WI38 (cell line): ENCODE results near the gene DROSHA.
"Not testable (repeated sequence)": the region's sequence is repeated elsewhere in the genome, so short reads cannot be mapped to it uniquely, and the experiment has no call there.

Experiments
- H3K4me3 ChIP-seq: 2 replicates; pipeline ENCODE4 v1.5.1; 2011; ENCODE audit warnings: low read depth, mild to moderate bottlenecking, control low read depth, low read length
- CTCF ChIP-seq: IDR thresholded peaks from 2 replicates; pipeline ENCODE4 v1.5.1; 2012; ENCODE audit warnings: low read depth, mild to moderate bottlenecking, control low read depth, low read length

DROSHA gene

GRCh38 chr5:31365776-31366175, 166.1 kb downstream of the DROSHA start:
- H3K4me3 ChIP-seq: no peak overlapping the region
- no peak for TF ChIP-seq CTCF

GRCh38 chr5:31364881-31365636, 166.8 kb downstream of the DROSHA start:
- TF ChIP-seq CTCF: no peak
- no peak overlapping the region for H3K4me3 ChIP-seq

GRCh38 chr5:31362931-31363568, 168.8 kb downstream of the DROSHA start:
- no peak for TF ChIP-seq CTCF
- no peak overlapping the region for H3K4me3 ChIP-seq

- no peak overlapping the region for H3K4me3 ChIP-seq
- no peak for TF ChIP-seq CTCF
Observed at GRCh38 chr5:31362529-31362900, 169.4 kb downstream of the DROSHA start.

GRCh38 chr5:31361704-31362528, 170.0 kb downstream of the DROSHA start:
- H3K4me3 ChIP-seq: not testable (repeated sequence)

DNA sequence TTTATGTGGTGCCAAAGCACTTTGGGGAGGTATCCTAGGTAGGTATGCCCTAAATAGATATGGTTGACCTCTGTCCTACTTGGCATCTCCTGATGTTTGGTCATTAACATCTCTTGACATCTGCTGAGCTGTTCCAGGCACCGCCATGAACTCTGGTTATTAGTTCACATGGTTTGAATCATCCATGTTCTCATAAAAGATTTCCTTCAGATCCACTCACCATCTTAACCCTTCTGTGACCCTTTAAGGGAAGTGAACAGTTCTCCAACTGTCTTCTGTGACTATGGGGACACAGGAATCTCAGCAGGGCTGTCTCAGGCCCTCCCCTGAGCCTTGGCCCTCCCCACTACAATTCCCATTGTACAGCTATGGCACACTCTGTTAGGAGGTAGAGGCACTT, 170.7 kb downstream of the DROSHA start:
- no peak overlapping the region for H3K4me3 ChIP-seq
- TF ChIP-seq CTCF: no peak

GRCh38 chr5:31359839-31360238, 172.1 kb downstream of the DROSHA start:
- H3K4me3 ChIP-seq: no peak overlapping the region
- TF ChIP-seq CTCF: no peak
